ENCODE results near the gene TEX2. TPM values are rescaled to one million over a fixed set of nuclear protein-coding genes. Genes with fewer than 3 reads are reported as not detected.
"Not testable (repeated sequence)": the region's sequence is repeated elsewhere in the genome, so short reads cannot be mapped to it uniquely, and the experiment has no call there.

Gene TEX2
- total and polyA plus RNA-seq, 8 donors: 8.9 to 30.3 (median 22.4) TPM

- Histone ChIP-seq H3K27me3 (no peaks in the 10 kb centered on the region), H3K4me1 (peaks cover 0 to 3% (median 0%) of the 10 kb centered on the region in 3 donors), H3K27ac (no peak overlapping the region), H3K9me3 (no peaks in the 10 kb centered on the region), H3K36me3 (peaks cover 0 to 6% (median 4%) of the 10 kb centered on the region in 3 donors), H3K4me3 (no peak overlapping the region)
- 93 to 96% methylated on average over 12 of the region's 12 CpGs for WGBS, 2 donors
- intact Hi-C loops (cut with DNase I): no loop called here
- TF ChIP-seq, protein P1, sequence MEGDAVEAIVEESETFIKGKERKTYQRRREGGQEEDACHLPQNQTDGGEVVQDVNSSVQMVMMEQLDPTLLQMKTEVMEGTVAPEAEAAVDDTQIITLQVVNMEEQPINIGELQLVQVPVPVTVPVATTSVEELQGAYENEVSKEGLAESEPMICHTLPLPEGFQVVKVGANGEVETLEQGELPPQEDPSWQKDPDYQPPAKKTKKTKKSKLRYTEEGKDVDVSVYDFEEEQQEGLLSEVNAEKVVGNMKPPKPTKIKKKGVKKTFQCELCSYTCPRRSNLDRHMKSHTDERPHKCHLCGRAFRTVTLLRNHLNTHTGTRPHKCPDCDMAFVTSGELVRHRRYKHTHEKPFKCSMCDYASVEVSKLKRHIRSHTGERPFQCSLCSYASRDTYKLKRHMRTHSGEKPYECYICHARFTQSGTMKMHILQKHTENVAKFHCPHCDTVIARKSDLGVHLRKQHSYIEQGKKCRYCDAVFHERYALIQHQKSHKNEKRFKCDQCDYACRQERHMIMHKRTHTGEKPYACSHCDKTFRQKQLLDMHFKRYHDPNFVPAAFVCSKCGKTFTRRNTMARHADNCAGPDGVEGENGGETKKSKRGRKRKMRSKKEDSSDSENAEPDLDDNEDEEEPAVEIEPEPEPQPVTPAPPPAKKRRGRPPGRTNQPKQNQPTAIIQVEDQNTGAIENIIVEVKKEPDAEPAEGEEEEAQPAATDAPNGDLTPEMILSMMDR (IDR thresholded peaks at IDR 0.05): no peak
- ATAC-seq (no peak), FAIRE-seq (no peak), DNase-seq (no peak)
Observed at GRCh38 chr17:64186171-64187092, 76.6 kb downstream of the TEX2 start.

DNA sequence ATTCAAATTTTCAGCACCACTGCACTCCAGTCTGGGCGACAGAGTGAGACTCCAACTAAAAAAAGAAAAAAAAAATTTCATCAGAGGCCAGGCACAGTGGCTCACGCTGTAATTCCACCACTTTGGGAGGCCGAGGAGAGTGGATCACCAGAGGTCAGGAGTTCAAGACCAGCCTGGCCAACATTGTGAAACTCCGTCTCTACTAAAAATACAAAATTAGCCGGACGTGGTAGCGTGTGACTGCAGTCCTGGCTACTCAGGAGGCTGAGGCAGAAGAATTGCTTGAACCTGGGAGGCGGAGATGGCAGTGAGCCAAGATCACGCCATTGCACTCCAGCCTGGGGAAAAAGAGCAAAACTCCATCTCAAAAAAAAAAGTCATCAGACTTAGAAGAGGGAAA is 77.5 kb downstream of the TEX2 start:
- H3K36me3 ChIP-seq; DNase-seq; FAIRE-seq; H3K4me3 ChIP-seq; H3K4me1 ChIP-seq; H3K27ac ChIP-seq; H3K9me3 ChIP-seq; H3K27me3 ChIP-seq; intact Hi-C loops (cut with DNase I): not testable (repeated sequence)
- 84 to 88% methylated on average over 9 of the region's 9 CpGs for WGBS, 2 donors
- ATAC-seq: peak in 2 of 4 donors; percentile 12 to 15

DNA sequence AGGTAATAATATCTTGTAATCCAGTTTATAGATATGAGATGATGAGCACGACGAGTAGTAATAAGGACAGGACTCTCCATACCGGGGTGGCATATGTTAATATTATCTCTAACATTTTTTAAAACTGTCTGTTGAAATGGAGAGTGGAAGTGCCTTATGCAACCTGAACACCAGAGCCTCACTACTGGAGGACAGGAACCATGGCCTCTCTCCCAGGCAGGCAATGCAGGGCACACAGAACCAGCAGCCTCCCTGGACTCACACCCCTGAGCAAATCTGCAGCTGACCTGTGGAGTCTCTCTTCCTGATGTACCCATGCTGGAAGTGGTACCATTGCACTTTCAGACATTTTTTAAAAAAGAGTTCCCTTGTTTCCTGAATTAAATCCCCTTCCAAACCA is 78.0 kb downstream of the TEX2 start:
- FAIRE-seq (no peak), ATAC-seq (peak in 1 of 4 donors; percentile 33), DNase-seq (no peak)
- TF ChIP-seq, protein P1 (IDR thresholded peaks at IDR 0.05): no peak
- no peak overlapping the region for H3K27ac ChIP-seq
- no peak overlapping the region for H3K4me3 ChIP-seq
- H3K27me3 ChIP-seq: no peaks in the 10 kb centered on the region
- WGBS, 2 donors: 81 to 82% methylated on average over 3 of the region's 3 CpGs
- intact Hi-C loops (cut with DNase I): no loop called here
- no peaks in the 10 kb centered on the region for H3K4me1 ChIP-seq
- peaks cover 0 to 6% (median 4%) of the 10 kb centered on the region in 3 donors for H3K36me3 ChIP-seq
- H3K9me3 ChIP-seq: no peaks in the 10 kb centered on the region

GRCh38 chr17:64183815-64184214 is 79.2 kb downstream of the TEX2 start:
- Histone ChIP-seq H3K27me3 (no peaks in the 10 kb centered on the region), H3K27ac (no peak overlapping the region), H3K9me3 (no peaks in the 10 kb centered on the region), H3K4me1 (no peaks in the 10 kb centered on the region), H3K4me3 (no peak overlapping the region), H3K36me3 (peaks cover 0 to 6% (median 4%) of the 10 kb centered on the region in 3 donors)
- no peak for DNase-seq
- FAIRE-seq: no peak
- 95% methylated on average over 4 of the region's 4 CpGs for whole genome bisulfite sequencing, 2 donors
- TF ChIP-seq, protein P1 (IDR thresholded peaks at IDR 0.05): no peak
- no peak for ATAC-seq
- intact Hi-C loops (cut with DNase I): no loop called here

DNA sequence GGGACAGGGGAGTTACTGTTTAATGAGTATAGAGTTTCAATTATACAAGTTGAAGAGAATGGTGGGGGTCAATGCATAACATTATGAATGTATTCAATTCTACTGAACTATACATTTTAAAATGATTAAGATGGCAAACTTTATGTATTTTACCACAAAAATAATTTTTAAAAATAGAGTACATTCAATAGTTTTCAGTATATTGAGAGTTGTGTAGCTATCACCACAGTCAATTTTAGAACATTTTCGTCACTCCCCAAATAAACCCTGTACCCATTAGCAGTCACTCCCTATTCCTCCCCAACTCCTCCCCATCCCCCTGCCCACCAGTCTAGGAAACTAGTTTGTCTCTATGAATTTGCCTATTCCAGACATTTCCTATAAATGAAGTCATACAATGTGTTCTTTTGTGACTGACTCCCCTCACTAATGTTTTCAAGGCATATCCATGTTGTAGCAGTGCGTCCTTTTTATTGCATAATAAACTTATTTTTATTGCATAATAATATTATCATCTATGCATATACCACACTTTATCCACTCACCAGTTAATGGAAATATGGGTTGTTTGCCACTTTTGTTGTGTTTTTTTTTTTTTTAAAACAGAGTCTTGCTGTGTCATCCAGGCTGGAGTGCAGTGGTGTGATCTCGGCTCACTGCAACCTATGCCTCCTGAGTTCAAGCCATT is 80.6 kb downstream of the TEX2 start:
- H3K36me3 ChIP-seq: peaks cover 0 to 6% (median 4%) of the 10 kb centered on the region in 3 donors
- H3K4me3 ChIP-seq: no peak overlapping the region
- no peak for DNase-seq
- no peak overlapping the region for H3K27ac ChIP-seq
- TF ChIP-seq, protein P1 (IDR thresholded peaks at IDR 0.05): no peak
- intact Hi-C loops (cut with DNase I): no loop called here
- H3K9me3 ChIP-seq: no peaks in the 10 kb centered on the region
- H3K27me3 ChIP-seq: no peaks in the 10 kb centered on the region
- ATAC-seq: no peak
- WGBS, 2 donors: 96 to 97% methylated on average over 3 of the region's 3 CpGs
- no peak for FAIRE-seq
- peaks cover 0 to 11% (median 0%) of the 10 kb centered on the region in 3 donors for H3K4me1 ChIP-seq
